ENCODE measurements around the gene STEAP4.

Gene STEAP4

DNA sequence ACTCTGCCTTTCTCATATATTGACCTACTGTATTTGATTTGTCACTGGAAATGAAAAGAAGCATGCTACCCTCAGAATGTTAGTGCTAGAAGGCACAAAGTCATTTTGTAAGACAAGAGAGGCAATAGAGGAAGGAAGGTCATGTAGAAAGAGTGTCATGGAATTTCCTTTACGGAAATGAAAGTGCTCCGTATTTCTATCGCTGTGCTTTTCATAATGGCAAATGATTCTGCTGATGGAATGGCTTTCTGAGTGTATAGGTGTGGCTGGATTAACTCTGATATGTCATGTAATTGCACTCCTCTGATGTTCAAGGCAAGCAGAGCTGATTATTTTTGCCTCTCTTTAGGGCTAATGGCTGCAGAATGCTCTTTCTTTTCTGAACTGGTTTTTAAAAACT, 15.5 kb upstream of the STEAP4 start:
- H3K9me3 ChIP-seq: no peaks in the 10 kb centered on the region
- peak overlapping the region; percentile 85 for H3K27ac ChIP-seq
- no peaks in the 10 kb centered on the region for H3K36me3 ChIP-seq
- peak overlapping the region; percentile 43 to 51 for H3K4me3 ChIP-seq (ENCODE audit: low read depth in 1 of 2, low read length in 1 of 2)
- H3K4me1 ChIP-seq (ENCODE audit: control insufficient read depth in 1 of 2, insufficient read depth in 1 of 2, low read depth in 1 of 2, low read length in 1 of 2): peaks cover 65 to 80% of the 10 kb centered on the region in 2 experiments
- no peaks in the 10 kb centered on the region for H3K27me3 ChIP-seq
- no peak for TF ChIP-seq CTCF (IDR thresholded peaks at IDR 0.05)

DNA sequence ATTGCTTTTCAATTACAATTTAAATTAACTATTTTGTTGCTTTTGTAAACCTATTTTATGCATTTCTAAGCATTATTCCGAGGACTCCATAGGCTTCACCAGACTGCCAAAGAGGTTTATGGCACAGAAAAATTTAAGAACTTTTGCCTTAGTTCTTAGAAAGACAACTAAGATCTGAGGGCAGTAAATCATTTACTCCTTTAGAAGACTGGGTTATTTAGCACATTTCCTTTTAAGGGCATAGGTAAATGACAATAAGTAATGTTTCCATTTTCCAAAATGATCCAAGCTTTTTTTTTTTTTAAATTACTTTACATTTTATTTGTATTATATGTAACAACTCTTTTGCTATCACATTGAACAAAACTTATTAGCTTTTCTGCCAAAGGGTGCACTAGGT, 15.0 kb upstream of the STEAP4 start:
- no peaks in the 10 kb centered on the region for H3K9me3 ChIP-seq
- peaks cover 66 to 80% of the 10 kb centered on the region in 2 experiments for H3K4me1 ChIP-seq (ENCODE audit: control insufficient read depth in 1 of 2, insufficient read depth in 1 of 2, low read depth in 1 of 2, low read length in 1 of 2)
- peak overlapping the region; percentile 85 for H3K27ac ChIP-seq
- peak overlapping the region in 1 of 2 experiments; percentile 51 for H3K4me3 ChIP-seq (ENCODE audit: low read depth in 1 of 2, low read length in 1 of 2)
- no peaks in the 10 kb centered on the region for H3K36me3 ChIP-seq
- no peak for TF ChIP-seq CTCF (IDR thresholded peaks at IDR 0.05)
- H3K27me3 ChIP-seq: no peaks in the 10 kb centered on the region

- no peak for TF ChIP-seq CTCF (IDR thresholded peaks at IDR 0.05)
- no peaks in the 10 kb centered on the region for H3K9me3 ChIP-seq
- no peaks in the 10 kb centered on the region for H3K36me3 ChIP-seq
- no peak overlapping the region for H3K27ac ChIP-seq
- no peak overlapping the region for H3K4me3 ChIP-seq (ENCODE audit: low read depth in 1 of 2, low read length in 1 of 2)
- no peaks in the 10 kb centered on the region for H3K27me3 ChIP-seq
- peaks cover 89 to 92% of the 10 kb centered on the region in 2 experiments for H3K4me1 ChIP-seq (ENCODE audit: control insufficient read depth in 1 of 2, insufficient read depth in 1 of 2, low read depth in 1 of 2, low read length in 1 of 2)
These were observed 11.5 kb upstream of the STEAP4 start for GRCh38 chr7:88318196-88318595.

DNA sequence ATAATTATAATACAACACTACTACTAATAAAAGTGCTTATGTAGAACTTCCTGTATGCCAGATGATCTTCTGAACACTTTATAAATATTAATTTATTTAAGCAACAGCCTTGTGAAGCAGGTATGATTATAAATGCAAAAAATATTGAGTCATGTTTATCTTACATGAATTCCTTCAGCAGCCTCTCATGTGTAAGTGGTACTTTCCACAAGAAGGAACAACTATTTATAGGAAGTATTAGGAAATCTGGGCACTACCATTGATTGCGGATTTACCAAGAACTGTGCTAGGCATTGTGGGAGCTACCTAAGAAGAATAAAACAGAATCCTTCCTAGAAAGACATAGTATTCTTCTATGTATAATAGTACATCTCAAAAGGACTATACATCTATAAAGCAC, 10.7 kb upstream of the STEAP4 start:
- H3K36me3 ChIP-seq: no peaks in the 10 kb centered on the region
- TF ChIP-seq CTCF (IDR thresholded peaks at IDR 0.05): no peak
- no peak overlapping the region for H3K4me3 ChIP-seq (ENCODE audit: low read depth in 1 of 2, low read length in 1 of 2)
- H3K27me3 ChIP-seq: no peaks in the 10 kb centered on the region
- H3K27ac ChIP-seq: peak overlapping the region; percentile 12
- peaks cover 84 to 89% of the 10 kb centered on the region in 2 experiments for H3K4me1 ChIP-seq (ENCODE audit: control insufficient read depth in 1 of 2, insufficient read depth in 1 of 2, low read depth in 1 of 2, low read length in 1 of 2)
- H3K9me3 ChIP-seq: no peaks in the 10 kb centered on the region

DNA sequence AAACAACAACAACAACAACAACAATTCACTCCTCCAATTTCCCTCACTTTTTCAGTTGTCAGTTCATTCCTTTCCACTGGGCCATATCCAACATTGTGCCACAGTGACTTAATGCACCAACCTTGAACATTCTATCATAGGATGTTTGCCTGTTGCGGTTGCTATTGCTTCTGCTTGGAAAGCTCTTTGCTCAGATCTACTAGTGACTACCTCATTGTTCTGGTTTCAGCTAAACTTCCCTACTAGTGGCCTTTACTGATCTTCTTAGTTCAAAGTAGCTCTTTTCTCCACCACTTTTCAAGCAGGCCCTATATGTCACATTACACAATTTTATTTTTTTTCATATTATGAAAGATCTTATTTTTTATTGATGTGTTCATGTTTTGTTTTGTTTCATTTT, 9.8 kb upstream of the STEAP4 start:
- peak overlapping the region; percentile 43 for H3K27ac ChIP-seq
- TF ChIP-seq CTCF (IDR thresholded peaks at IDR 0.05): no peak
- H3K4me3 ChIP-seq (ENCODE audit: low read depth in 1 of 2, low read length in 1 of 2): no peak overlapping the region
- no peaks in the 10 kb centered on the region for H3K36me3 ChIP-seq
- no peaks in the 10 kb centered on the region for H3K9me3 ChIP-seq
- H3K4me1 ChIP-seq (ENCODE audit: control insufficient read depth in 1 of 2, insufficient read depth in 1 of 2, low read depth in 1 of 2, low read length in 1 of 2): peaks cover 83 to 87% of the 10 kb centered on the region in 2 experiments
- no peaks in the 10 kb centered on the region for H3K27me3 ChIP-seq

GRCh38 chr7:88315522-88315921, 8.8 kb upstream of the STEAP4 start:
- H3K27ac ChIP-seq: peak overlapping the region; percentile 43
- no peaks in the 10 kb centered on the region for H3K27me3 ChIP-seq
- peaks cover 81 to 85% of the 10 kb centered on the region in 2 experiments for H3K4me1 ChIP-seq (ENCODE audit: control insufficient read depth in 1 of 2, insufficient read depth in 1 of 2, low read depth in 1 of 2, low read length in 1 of 2)
- no peaks in the 10 kb centered on the region for H3K9me3 ChIP-seq
- no peak for TF ChIP-seq CTCF (IDR thresholded peaks at IDR 0.05)
- no peak overlapping the region for H3K4me3 ChIP-seq (ENCODE audit: low read depth in 1 of 2, low read length in 1 of 2)
- H3K36me3 ChIP-seq: no peaks in the 10 kb centered on the region

All from neutrophil (primary cell).